Subcutaneous adipose tissue (tissue), 4 donors: ENCODE data around the gene MEDAG. TPM values are rescaled to one million over a fixed set of nuclear protein-coding genes. Genes with fewer than 3 reads are reported as not detected.

Source experiments
- total RNA-seq, 4 donors: library from RNA; depleted of rRNA; stranded (reverse); fragments of >200 nt; gene quantifications; one replicate each; pipeline ENCODE4 v1.1.0, GENCODE V29; 2016
- TF ChIP-seq, protein P1 (sequence below): fragments of 450-650 bp; IDR thresholded peaks from one replicate; pipeline ENCODE4 v1.5.1; 2016; ENCODE audit warnings: low read depth, mild to moderate bottlenecking, control low read depth, antibody characterized with exemption, moderate library complexity

The MEDAG gene
- total RNA-seq, 4 donors from 2014 or later: 83.8 to 174 (median 140) TPM

DNA sequence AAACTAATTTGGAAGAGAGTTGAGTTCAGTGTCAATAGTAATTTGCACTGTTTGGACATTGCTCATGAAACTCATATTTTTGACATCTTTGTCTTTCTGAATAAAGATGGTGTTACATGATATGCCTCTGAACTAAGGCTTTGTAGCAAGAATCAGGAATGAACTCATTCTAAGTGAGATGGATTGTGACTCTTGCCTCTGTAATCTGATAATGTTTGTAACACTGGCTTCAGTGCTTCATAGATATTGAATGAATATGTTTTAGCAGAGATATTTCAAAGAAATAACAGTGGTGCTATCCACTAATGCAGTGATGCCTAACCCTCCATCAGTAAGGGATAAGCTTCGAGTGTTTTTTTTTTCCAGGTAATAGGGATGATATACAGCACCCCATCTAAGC lies 59.3 kb downstream of the MEDAG start:
- TF ChIP-seq, protein P1, sequence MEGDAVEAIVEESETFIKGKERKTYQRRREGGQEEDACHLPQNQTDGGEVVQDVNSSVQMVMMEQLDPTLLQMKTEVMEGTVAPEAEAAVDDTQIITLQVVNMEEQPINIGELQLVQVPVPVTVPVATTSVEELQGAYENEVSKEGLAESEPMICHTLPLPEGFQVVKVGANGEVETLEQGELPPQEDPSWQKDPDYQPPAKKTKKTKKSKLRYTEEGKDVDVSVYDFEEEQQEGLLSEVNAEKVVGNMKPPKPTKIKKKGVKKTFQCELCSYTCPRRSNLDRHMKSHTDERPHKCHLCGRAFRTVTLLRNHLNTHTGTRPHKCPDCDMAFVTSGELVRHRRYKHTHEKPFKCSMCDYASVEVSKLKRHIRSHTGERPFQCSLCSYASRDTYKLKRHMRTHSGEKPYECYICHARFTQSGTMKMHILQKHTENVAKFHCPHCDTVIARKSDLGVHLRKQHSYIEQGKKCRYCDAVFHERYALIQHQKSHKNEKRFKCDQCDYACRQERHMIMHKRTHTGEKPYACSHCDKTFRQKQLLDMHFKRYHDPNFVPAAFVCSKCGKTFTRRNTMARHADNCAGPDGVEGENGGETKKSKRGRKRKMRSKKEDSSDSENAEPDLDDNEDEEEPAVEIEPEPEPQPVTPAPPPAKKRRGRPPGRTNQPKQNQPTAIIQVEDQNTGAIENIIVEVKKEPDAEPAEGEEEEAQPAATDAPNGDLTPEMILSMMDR: no peak

DNA sequence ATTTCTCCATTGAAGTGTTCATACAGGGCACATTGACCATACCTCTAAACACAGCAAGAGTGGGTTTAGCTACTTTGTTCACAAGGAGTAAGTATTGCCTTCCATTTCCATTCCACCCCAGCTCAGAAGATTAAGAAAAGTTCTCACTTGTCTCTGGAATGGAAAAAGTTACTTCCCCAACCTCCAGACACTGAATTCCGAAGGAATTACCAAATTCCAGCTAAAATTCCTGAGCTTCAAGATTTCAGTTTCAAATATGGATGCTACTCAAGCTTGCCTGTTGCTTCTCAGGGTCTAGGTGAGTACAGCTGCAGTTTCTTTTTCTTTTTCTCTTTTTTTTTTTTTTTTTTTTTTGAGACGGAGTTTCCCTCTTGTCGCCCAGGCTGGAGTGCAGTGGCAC lies 60.0 kb downstream of the MEDAG start:
- TF ChIP-seq, protein P1: no peak

DNA sequence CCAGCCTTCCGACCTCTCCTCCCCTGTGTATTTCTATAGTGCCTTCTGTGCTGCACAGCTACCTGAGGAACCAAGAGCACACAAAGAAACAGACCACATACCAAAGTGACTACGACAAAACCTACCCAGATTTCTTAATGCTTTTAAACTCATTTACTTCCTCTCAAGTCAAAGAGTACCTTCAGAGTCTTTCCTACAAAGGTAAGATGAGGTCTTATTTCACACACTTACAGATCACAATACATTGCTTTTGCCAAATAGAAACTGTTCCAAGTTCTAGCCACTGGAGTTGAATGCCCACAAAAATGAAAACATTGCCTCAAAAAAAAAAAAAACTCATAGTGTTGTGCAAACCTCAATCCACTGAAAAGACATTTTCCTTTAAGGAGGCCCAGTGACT lies 62.8 kb downstream of the MEDAG start:
- TF ChIP-seq, protein P1: no peak

DNA sequence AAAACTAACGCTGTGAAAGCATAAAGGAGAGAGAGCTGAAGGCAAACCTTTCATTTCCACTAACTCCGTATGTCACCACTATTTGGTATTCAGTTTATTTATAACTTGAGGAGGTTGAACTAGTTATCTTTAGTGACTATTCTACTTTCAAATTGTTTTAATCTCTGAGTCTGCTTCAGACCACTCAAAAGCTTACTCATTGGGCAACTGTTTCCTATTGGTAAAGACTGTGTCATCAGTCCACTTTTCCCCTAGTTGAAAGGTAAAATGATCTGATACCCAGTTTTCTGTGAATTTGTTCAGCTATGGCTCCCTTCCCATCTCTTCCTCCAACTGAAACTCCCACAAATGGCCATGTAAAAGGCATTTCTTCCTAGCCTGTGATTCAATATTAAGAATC lies 65.5 kb downstream of the MEDAG start:
- TF ChIP-seq, protein P1: no peak

DNA sequence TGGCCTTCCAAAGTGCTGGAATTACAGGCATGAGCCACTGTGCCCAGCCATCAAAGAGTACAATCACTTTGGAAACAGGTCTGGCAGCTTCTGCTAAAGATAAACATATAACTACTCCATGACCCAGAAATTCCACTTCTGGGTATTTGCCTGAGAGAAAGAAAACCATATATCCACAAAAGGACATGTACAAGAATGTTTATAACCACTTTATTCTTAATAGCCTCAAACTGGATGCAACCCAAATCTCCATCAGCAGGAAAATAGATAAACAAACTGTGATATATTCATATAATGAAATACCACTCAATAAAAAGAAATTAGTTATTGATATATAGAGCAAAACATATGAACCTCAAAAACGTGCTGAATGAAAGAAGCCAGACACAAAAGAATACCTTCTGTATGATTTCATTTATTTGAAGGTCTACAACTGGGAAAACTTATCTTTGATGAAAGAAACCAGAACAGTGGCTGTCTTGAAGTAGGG lies 66.9 kb downstream of the MEDAG start:
- TF ChIP-seq, protein P1: no peak

DNA sequence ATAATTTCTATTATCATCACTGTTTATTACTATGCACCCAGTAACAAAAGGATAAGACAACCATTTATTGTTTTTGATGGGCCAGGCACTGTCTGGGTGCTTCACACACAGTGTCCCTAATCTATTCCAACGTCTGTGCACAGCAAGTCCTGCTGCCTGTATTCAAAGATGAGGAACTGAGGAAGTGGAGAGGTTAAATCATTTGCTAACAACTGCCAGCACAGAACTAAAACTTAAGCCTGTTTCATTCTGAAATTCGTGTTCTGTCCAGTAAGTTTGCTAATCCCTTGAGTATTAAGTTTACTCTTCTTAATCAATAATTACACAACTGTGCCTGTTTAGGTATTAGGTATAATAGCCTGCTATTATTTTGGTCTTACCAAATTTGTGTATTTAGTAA lies 68.3 kb downstream of the MEDAG start:
- TF ChIP-seq, protein P1: no peak

Other genes with a start within 250 kb of the MEDAG start
- 100 to 1,000 TPM in 1 of 4 donors, 10 to 100 TPM in 2, 1 to 10 TPM in 1; 6.6 to 123 (median 58.5) TPM for gene ALOX5AP, start 170.7 kb upstream of the MEDAG start, total RNA-seq
- under 1 TPM in 1 of 4 donors, not detected in 3; 0.51 TPM for gene TEX26, start 26.4 kb downstream of the MEDAG start, total RNA-seq